ENCODE data around the gene SIK2.

The SIK2 gene

DNA sequence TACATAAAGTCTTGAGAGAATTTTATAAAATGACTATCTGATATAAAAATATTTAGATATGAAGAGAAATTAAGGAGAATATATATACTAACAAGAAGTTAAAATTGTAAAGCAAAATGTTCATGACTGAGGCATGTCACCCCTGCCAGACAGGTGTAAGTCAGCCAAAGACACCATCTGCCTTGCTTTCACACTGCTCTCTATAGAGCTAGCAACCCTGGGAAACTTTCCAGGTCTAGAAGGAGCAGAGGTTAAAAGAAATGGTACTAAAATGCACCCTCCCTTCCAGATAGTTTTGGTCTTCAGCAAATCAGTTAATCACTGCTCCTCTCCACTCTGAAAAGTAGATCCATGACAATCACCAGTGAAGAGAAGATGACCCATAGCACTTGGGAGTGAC lies 147.4 kb downstream of the SIK2 start:
- Mint-ChIP-seq H3K4me3 (no peak overlapping the region), H3K27me3 (ENCODE audit: low read depth, poor library complexity) (no peaks in the 10 kb centered on the region), H3K27ac (no peak overlapping the region), H3K4me1 (no peaks in the 10 kb centered on the region), H3K9me3 (no peaks in the 10 kb centered on the region), H3K36me3 (ENCODE audit: low read depth) (peaks cover 79% of the 10 kb centered on the region)
- TF ChIP-seq CTCF (IDR thresholded peaks at IDR 0.05) = no peak
- DNase-seq = no peak

GRCh38 chr11:111756097-111756496 lies 153.8 kb downstream of the SIK2 start:
- Mint-ChIP-seq H3K4me3 (no peak overlapping the region), H3K27ac (peak overlapping the region; percentile 37), H3K4me1 (peaks cover 9% of the 10 kb centered on the region), H3K36me3 (ENCODE audit: low read depth) (peaks cover 81% of the 10 kb centered on the region), H3K9me3 (no peaks in the 10 kb centered on the region), H3K27me3 (ENCODE audit: low read depth, poor library complexity) (no peaks in the 10 kb centered on the region)
- no peak for TF ChIP-seq CTCF (IDR thresholded peaks at IDR 0.05)
- no peak for DNase-seq

DNA sequence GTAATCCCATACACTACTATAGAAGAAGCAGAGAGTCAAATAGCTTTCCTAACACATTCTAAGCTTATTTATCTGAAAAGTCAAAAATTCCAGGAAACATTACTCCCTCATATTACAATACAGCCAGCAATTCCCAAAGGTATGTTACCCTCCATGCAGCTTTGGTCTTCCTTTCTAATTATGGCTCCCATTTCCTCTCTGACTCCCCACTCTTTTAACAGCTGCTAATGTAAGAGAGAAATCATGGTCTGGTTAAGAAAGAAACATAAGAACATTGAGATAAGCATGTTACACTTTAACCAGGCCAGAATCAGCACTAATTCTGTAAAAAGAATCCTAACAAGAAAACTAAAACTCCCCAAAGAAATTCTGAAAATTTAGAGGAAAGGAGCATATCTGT lies 157.1 kb downstream of the SIK2 start:
- no peaks in the 10 kb centered on the region for H3K27me3 Mint-ChIP-seq (ENCODE audit: low read depth, poor library complexity)
- H3K4me3 Mint-ChIP-seq = no peak overlapping the region
- H3K4me1 Mint-ChIP-seq = peaks cover 22% of the 10 kb centered on the region
- TF ChIP-seq CTCF (IDR thresholded peaks at IDR 0.05) = no peak
- H3K9me3 Mint-ChIP-seq = no peaks in the 10 kb centered on the region
- DNase-seq = no peak
- no peak overlapping the region for H3K27ac Mint-ChIP-seq
- peaks cover 84% of the 10 kb centered on the region for H3K36me3 Mint-ChIP-seq (ENCODE audit: low read depth)

DNA sequence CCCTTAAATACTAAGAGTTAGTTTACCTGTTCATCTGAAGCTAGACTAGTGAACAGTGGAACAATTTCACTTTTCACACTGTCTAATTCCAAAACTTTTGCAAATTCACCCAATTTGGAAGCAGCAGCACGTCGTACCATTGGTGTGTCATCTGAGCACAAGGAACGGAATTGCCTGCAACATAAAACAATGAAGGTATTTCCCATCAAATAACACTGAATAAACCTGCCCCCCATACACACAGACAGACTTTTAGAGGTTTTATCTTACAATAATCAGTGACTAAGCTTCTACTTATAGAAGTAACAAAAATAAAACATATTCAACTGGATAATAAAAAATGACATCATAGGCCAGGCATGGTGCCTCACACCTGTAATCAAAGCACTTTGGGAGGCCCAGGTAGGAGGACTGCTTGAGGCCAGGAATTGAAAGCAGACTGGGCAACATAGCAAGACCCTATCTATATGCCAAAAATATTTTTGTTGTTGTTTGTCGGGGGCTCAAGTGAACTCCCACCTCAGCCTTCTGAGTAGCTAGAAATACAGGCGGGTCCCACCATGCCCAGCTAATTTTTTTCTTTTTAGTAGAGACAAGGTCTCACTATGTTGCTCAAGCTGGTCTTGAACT lies 157.6 kb downstream of the SIK2 start:
- Mint-ChIP-seq H3K9me3 (no peaks in the 10 kb centered on the region), H3K36me3 (ENCODE audit: low read depth) (peaks cover 79% of the 10 kb centered on the region), H3K4me1 (peaks cover 27% of the 10 kb centered on the region), H3K27me3 (ENCODE audit: low read depth, poor library complexity) (no peaks in the 10 kb centered on the region), H3K27ac (no peak overlapping the region), H3K4me3 (no peak overlapping the region)
- no peak for DNase-seq
- no peak for TF ChIP-seq CTCF (IDR thresholded peaks at IDR 0.05)

- H3K4me1 Mint-ChIP-seq = peaks cover 31% of the 10 kb centered on the region
- DNase-seq = no peak
- no peak overlapping the region for H3K27ac Mint-ChIP-seq
- H3K27me3 Mint-ChIP-seq (ENCODE audit: low read depth, poor library complexity) = no peaks in the 10 kb centered on the region
- no peak for TF ChIP-seq CTCF (IDR thresholded peaks at IDR 0.05)
- H3K36me3 Mint-ChIP-seq (ENCODE audit: low read depth) = peaks cover 74% of the 10 kb centered on the region
- no peaks in the 10 kb centered on the region for H3K9me3 Mint-ChIP-seq
- no peak overlapping the region for H3K4me3 Mint-ChIP-seq
These were observed 158.8 kb downstream of the SIK2 start for GRCh38 chr11:111761036-111761435.

DNA sequence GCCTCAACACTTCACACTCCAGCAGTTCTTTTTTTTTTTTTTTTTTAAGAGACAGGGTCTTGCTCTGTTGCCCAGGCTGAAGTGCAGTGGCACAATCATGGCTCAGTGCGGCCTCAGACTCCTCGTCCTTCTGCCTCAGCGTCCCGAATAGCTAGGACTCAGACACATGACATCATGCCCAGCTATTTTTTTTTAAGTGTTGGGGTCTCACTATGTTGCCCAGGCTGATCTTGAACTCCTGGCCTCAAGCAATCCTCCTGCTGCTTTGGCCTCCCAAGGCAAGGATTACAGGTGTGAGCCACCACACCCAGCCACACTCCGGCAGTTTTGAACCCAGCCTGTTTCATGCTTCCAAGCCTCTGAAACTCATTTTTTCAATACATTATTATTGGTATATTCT lies 160.3 kb downstream of the SIK2 start:
- peaks cover 63% of the 10 kb centered on the region for H3K36me3 Mint-ChIP-seq (ENCODE audit: low read depth)
- DNase-seq = no peak
- no peak overlapping the region for H3K27ac Mint-ChIP-seq
- H3K9me3 Mint-ChIP-seq = no peaks in the 10 kb centered on the region
- H3K4me3 Mint-ChIP-seq = no peak overlapping the region
- H3K27me3 Mint-ChIP-seq (ENCODE audit: low read depth, poor library complexity) = no peaks in the 10 kb centered on the region
- no peak for TF ChIP-seq CTCF (IDR thresholded peaks at IDR 0.05)
- H3K4me1 Mint-ChIP-seq = peaks cover 35% of the 10 kb centered on the region
